ENCODE results near the gene KCNQ5.

GRCh38 chr6:72712910-72713309 lies 91.0 kb downstream of the KCNQ5 start:
- no peak for TF ChIP-seq POLR2A (IDR thresholded peaks at IDR 0.05)
- TF ChIP-seq CTCF (IDR thresholded peaks at IDR 0.05): no peak
